ENCODE data around the gene ECM1.

Gene ECM1

GRCh38 chr1:150546294-150546937, 38.5 kb downstream of the ECM1 start:
- DNase-seq, result no peak

GRCh38 chr1:150548324-150548631, 40.4 kb downstream of the ECM1 start:
- DNase-seq, result no peak

- peak in 2 of 5 experiments; percentile 6 to 55 for DNase-seq
Measured at GRCh38 chr1:150548632-150549495, 41.0 kb downstream of the ECM1 start, which contains the start of gene ADAMTSL4. ADAMTSL4 (plus strand) TSS chr1:150549408; CDS start chr1:150552289, 2,881 bp downstream.

GRCh38 chr1:150549496-150550221, 41.8 kb downstream of the ECM1 start:
- no peak for DNase-seq

- no peak for DNase-seq
Measured at GRCh38 chr1:150550222-150551050, 42.5 kb downstream of the ECM1 start.

- DNase-seq, result no peak
Measured at GRCh38 chr1:150551051-150551783, 43.3 kb downstream of the ECM1 start.

- DNase-seq, result no peak
Measured at GRCh38 chr1:150551784-150552127, 43.8 kb downstream of the ECM1 start.

GRCh38 chr1:150552128-150552910, 44.4 kb downstream of the ECM1 start:
- no peak for DNase-seq

GRCh38 chr1:150552911-150553289, 45.0 kb downstream of the ECM1 start:
- no peak for DNase-seq

- no peak for DNase-seq
Measured at GRCh38 chr1:150553392-150554085, 45.6 kb downstream of the ECM1 start.

- no peak for DNase-seq
Measured at GRCh38 chr1:150554086-150554452, 46.2 kb downstream of the ECM1 start.

- DNase-seq, result no peak
Measured at GRCh38 chr1:150555198-150555970, 47.5 kb downstream of the ECM1 start.

- no peak for DNase-seq
Measured at GRCh38 chr1:150555971-150556865, 48.3 kb downstream of the ECM1 start.

GRCh38 chr1:150557065-150557600, 49.2 kb downstream of the ECM1 start:
- DNase-seq, result no peak

GRCh38 chr1:150557813-150558212, 49.9 kb downstream of the ECM1 start:
- DNase-seq, result no peak

GRCh38 chr1:150558303-150558704, 50.4 kb downstream of the ECM1 start:
- no peak for DNase-seq

GRCh38 chr1:150558761-150559655, 51.1 kb downstream of the ECM1 start:
- DNase-seq, result no peak
